Stimulated activated CD8-positive, alpha-beta memory T cell treated with anti-CD3 and anti-CD28 coated beads, Interleukin-12 subunit alpha, Interleukin-12 subunit beta, amount 100 ng/mL, for 24 hours (primary cell): Measurements from ENCODE around the gene AZIN2.
"Not testable (repeated sequence)": the region's sequence is repeated elsewhere in the genome, so short reads cannot be mapped to it uniquely, and the experiment has no call there.

Source experiments
- DNase-seq: peaks from one replicate; pipeline ENCODE4 v3.0.0-alpha.2; 2020; ENCODE audit errors: extremely low read depth

AZIN2 gene

GRCh38 chr1:33080885-33081553, at the start of gene AZIN2:
AZIN2 (plus strand) TSS chr1:33081153; CDS start chr1:33082250, 1,097 bp downstream.
- peak; percentile 91 for DNase-seq

GRCh38 chr1:33031506-33031905, 49.4 kb upstream of the AZIN2 start:
- no peak for DNase-seq

GRCh38 chr1:33032126-33032869, 48.7 kb upstream of the AZIN2 start:
- no peak for DNase-seq

- no peak for DNase-seq
Observed at GRCh38 chr1:33036051-33036525, 44.9 kb upstream of the AZIN2 start.

- peak; percentile 83 for DNase-seq
Observed at GRCh38 chr1:33036526-33037503, 44.1 kb upstream of the AZIN2 start, which contains the start of gene AK2. AK2 (minus strand) TSS chr1:33036883; CDS start chr1:33036828, 55 bp downstream.

GRCh38 chr1:33039840-33040239, 41.1 kb upstream of the AZIN2 start:
- no peak for DNase-seq

- DNase-seq, result no peak
Observed at GRCh38 chr1:33041026-33041425, 39.9 kb upstream of the AZIN2 start.

- no peak for DNase-seq
Observed at GRCh38 chr1:33042831-33043230, 38.1 kb upstream of the AZIN2 start.

- no peak for DNase-seq
Observed at GRCh38 chr1:33043267-33044092, 37.5 kb upstream of the AZIN2 start.

GRCh38 chr1:33045246-33045645, 35.7 kb upstream of the AZIN2 start:
- no peak for DNase-seq

GRCh38 chr1:33045814-33046213, 35.1 kb upstream of the AZIN2 start:
- DNase-seq, result no peak

- not testable (repeated sequence) for DNase-seq
Observed at GRCh38 chr1:33046234-33046633, 34.7 kb upstream of the AZIN2 start.

GRCh38 chr1:33047290-33047689, 33.7 kb upstream of the AZIN2 start:
- no peak for DNase-seq

GRCh38 chr1:33047839-33048305, 33.1 kb upstream of the AZIN2 start:
- no peak for DNase-seq

- DNase-seq, result no peak
Observed at GRCh38 chr1:33048426-33048825, 32.5 kb upstream of the AZIN2 start.

- DNase-seq, result no peak
Observed at GRCh38 chr1:33049371-33049770, 31.6 kb upstream of the AZIN2 start.

- DNase-seq, result no peak
Observed at GRCh38 chr1:33050221-33051076, 30.5 kb upstream of the AZIN2 start.

GRCh38 chr1:33055210-33056008, 25.5 kb upstream of the AZIN2 start:
- no peak for DNase-seq

GRCh38 chr1:33056426-33056825, 24.5 kb upstream of the AZIN2 start:
- no peak for DNase-seq
